Measurements from ENCODE around the gene TTLL9.

TTLL9 gene

DNA sequence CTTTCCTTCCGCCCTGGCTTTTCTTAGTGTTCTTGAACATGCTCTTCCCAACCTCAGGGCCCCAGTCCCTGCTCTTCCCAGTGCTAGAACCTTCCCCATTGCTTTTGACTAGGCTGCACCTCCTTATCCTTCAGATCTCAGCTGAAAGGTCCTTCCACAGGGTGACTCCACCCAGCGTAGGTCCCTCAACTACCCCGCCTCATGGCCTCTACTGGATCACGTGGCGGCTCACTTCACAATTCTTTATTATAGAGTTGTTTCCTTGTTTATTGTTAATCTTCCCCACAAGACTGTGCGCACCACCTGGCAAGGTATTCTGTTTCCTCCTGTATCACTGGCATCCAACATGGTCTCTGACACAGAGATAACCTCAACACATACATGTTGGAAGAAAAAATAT lies 31.2 kb downstream of the TTLL9 start:
- TF ChIP-seq BACH2 (CRISPR knock-in tag; IDR thresholded peaks at IDR 0.05; ENCODE audit: borderline replicate concordance) (no peak), ZC3H10 (CRISPR knock-in tag; IDR thresholded peaks at IDR 0.05) (no peak), CSDC2 (CRISPR knock-in tag; IDR thresholded peaks at IDR 0.05) (no peak), ZNF70 (CRISPR knock-in tag; IDR thresholded peaks at IDR 0.05) (no peak), ZFP3 (CRISPR knock-in tag; IDR thresholded peaks at IDR 0.05) (no peak), ARNTL (CRISPR knock-in tag; IDR thresholded peaks at IDR 0.05; ENCODE audit: borderline replicate concordance, low read depth) (no peak), GLIS3 (CRISPR knock-in tag; IDR thresholded peaks at IDR 0.05) (no peak), ESRRG (CRISPR knock-in tag; IDR thresholded peaks at IDR 0.05) (no peak), TOX (CRISPR knock-in tag; IDR thresholded peaks at IDR 0.05; ENCODE audit: borderline replicate concordance) (no peak), RARB (CRISPR knock-in tag; IDR thresholded peaks at IDR 0.05) (no peak), ISL1 (CRISPR knock-in tag; IDR thresholded peaks at IDR 0.05) (no peak), SNAI2 (CRISPR knock-in tag; IDR thresholded peaks at IDR 0.05) (no peak), POU6F1 (CRISPR knock-in tag; IDR thresholded peaks at IDR 0.05; ENCODE audit: borderline replicate concordance, low read depth) (no peak), ZFP30 (CRISPR knock-in tag; IDR thresholded peaks at IDR 0.05) (no peak), TCF4 (CRISPR knock-in tag; IDR thresholded peaks at IDR 0.05; ENCODE audit: borderline replicate concordance) (no peak), ZNF8 (CRISPR knock-in tag; IDR thresholded peaks at IDR 0.05) (no peak), PPARA (CRISPR knock-in tag; IDR thresholded peaks at IDR 0.05; ENCODE audit: borderline replicate concordance) (no peak)
- TF ChIP-seq, protein P1, sequence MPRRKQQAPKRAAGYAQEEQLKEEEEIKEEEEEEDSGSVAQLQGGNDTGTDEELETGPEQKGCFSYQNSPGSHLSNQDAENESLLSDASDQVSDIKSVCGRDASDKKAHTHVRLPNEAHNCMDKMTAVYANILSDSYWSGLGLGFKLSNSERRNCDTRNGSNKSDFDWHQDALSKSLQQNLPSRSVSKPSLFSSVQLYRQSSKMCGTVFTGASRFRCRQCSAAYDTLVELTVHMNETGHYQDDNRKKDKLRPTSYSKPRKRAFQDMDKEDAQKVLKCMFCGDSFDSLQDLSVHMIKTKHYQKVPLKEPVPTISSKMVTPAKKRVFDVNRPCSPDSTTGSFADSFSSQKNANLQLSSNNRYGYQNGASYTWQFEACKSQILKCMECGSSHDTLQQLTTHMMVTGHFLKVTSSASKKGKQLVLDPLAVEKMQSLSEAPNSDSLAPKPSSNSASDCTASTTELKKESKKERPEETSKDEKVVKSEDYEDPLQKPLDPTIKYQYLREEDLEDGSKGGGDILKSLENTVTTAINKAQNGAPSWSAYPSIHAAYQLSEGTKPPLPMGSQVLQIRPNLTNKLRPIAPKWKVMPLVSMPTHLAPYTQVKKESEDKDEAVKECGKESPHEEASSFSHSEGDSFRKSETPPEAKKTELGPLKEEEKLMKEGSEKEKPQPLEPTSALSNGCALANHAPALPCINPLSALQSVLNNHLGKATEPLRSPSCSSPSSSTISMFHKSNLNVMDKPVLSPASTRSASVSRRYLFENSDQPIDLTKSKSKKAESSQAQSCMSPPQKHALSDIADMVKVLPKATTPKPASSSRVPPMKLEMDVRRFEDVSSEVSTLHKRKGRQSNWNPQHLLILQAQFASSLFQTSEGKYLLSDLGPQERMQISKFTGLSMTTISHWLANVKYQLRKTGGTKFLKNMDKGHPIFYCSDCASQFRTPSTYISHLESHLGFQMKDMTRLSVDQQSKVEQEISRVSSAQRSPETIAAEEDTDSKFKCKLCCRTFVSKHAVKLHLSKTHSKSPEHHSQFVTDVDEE (CRISPR knock-in tag; IDR thresholded peaks at IDR 0.05): no peak
- TF ChIP-seq, protein P2, sequence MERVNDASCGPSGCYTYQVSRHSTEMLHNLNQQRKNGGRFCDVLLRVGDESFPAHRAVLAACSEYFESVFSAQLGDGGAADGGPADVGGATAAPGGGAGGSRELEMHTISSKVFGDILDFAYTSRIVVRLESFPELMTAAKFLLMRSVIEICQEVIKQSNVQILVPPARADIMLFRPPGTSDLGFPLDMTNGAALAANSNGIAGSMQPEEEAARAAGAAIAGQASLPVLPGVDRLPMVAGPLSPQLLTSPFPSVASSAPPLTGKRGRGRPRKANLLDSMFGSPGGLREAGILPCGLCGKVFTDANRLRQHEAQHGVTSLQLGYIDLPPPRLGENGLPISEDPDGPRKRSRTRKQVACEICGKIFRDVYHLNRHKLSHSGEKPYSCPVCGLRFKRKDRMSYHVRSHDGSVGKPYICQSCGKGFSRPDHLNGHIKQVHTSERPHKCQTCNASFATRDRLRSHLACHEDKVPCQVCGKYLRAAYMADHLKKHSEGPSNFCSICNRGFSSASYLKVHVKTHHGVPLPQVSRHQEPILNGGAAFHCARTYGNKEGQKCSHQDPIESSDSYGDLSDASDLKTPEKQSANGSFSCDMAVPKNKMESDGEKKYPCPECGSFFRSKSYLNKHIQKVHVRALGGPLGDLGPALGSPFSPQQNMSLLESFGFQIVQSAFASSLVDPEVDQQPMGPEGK (CRISPR knock-in tag; IDR thresholded peaks at IDR 0.05; ENCODE audit: borderline replicate concordance): no peak
- ATAC-seq: no peak

- no peak for TF ChIP-seq TOX (CRISPR knock-in tag; IDR thresholded peaks at IDR 0.05; ENCODE audit: borderline replicate concordance)
- TF ChIP-seq, protein P3, sequence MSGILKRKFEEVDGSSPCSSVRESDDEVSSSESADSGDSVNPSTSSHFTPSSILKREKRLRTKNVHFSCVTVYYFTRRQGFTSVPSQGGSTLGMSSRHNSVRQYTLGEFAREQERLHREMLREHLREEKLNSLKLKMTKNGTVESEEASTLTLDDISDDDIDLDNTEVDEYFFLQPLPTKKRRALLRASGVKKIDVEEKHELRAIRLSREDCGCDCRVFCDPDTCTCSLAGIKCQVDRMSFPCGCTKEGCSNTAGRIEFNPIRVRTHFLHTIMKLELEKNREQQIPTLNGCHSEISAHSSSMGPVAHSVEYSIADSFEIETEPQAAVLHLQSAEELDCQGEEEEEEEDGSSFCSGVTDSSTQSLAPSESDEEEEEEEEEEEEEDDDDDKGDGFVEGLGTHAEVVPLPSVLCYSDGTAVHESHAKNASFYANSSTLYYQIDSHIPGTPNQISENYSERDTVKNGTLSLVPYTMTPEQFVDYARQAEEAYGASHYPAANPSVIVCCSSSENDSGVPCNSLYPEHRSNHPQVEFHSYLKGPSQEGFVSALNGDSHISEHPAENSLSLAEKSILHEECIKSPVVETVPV (CRISPR knock-in tag; IDR thresholded peaks at IDR 0.05): no peak
- TF ChIP-seq, protein P1 (CRISPR knock-in tag; IDR thresholded peaks at IDR 0.05): no peak
- TF ChIP-seq ZFP30 (CRISPR knock-in tag; IDR thresholded peaks at IDR 0.05): no peak
- no peak for ATAC-seq
Observed at GRCh38 chr20:31903627-31904386, 33.4 kb downstream of the TTLL9 start.
